GM18511 (cell line): ENCODE measurements around the gene ABCC2.
"Not testable (repeated sequence)": the region's sequence is repeated elsewhere in the genome, so short reads cannot be mapped to it uniquely, and the experiment has no call there.

Experiments
- ATAC-seq: cut with Tn5 transposase; IDR thresholded peaks from one replicate; pipeline ENCODE4 v1.9.1; 2021; ENCODE audit warnings: mild to moderate bottlenecking, moderate library complexity; ENCODE audit not compliant: unreplicated experiment

ABCC2 gene

DNA sequence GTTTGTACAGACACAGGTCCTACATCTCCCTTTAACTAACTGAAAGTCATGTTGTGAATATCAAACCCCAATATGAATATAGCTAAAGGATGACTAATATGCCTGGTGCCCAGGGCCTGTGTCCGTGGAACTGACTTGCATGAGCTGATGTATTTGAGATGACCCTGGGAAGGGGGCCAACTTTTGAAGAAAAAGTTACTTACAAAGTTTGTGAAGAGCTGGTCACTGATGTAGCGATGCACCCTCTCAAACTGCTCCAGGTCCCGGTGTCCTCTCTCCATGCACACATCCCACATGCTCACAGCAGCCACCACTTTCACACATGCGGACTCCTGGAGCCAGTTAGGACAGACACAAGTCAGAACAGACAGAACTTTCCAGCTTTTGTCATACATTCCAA is 106.2 kb downstream of the ABCC2 start:
- no peak for ATAC-seq

GRCh38 chr10:99894613-99895012 is 112.2 kb downstream of the ABCC2 start:
- no peak for ATAC-seq

DNA sequence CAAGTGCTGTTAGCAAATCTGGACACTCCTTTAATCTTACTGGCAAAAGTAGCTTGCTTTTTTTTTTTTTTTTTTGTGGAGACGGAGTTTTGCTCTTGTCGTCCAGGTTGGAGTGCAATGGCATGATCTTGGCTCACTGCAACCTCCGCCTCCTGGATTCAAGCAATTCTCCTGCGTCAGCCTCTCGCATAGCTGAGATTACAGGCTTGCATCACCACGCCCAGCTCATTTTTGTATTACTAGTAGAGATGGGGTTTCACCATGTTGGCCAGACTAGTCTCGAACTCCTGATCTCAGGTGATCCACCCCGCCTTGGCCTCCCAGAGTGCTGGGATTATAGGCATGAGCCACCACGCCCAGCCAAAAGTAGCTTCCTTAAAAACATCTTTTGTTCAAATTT is 112.6 kb downstream of the ABCC2 start:
- not testable (repeated sequence) for ATAC-seq

- no peak for ATAC-seq
These were observed 113.4 kb downstream of the ABCC2 start for GRCh38 chr10:99895867-99896266.
